Fibroblast of lung (primary cell): ENCODE results near the gene OR5D13. TPM values are rescaled to one million over a fixed set of nuclear protein-coding genes. Genes with fewer than 3 reads are reported as not detected.

Experiments
- DNase-seq, 2 donors: peaks; one replicate each; pipeline versions ENCODE4 v3.0.0 to v3.0.0-alpha.2; 2010; ENCODE audit warnings: low read depth in 2 of 2
- H2AFZ ChIP-seq: 2 replicates; pipeline ENCODE4 v1.5.1; 2012; ENCODE audit warnings: low read length, control low read depth, inconsistent platforms
- H3K27ac ChIP-seq: 2 replicates; pipeline ENCODE4 v1.5.1; 2011; ENCODE audit warnings: low read length, control low read depth; ENCODE audit not compliant: insufficient read depth
- H3K27me3 ChIP-seq: 2 replicates; pipeline ENCODE4 v1.5.1; 2011; ENCODE audit warnings: mild to moderate bottlenecking, low read length; ENCODE audit not compliant: control insufficient read depth, insufficient read depth
- H3K36me3 ChIP-seq: 2 replicates; pipeline ENCODE4 v1.5.1; 2011; ENCODE audit warnings: low read length; ENCODE audit not compliant: control insufficient read depth, insufficient read depth
- H3K4me1 ChIP-seq: 2 replicates; pipeline ENCODE4 v1.5.1; 2011; ENCODE audit warnings: low read length; ENCODE audit not compliant: control insufficient read depth, insufficient read depth; ENCODE audit errors: extremely low read depth
- H3K4me2 ChIP-seq: 2 replicates; pipeline ENCODE4 v1.5.1; 2011; ENCODE audit warnings: low read length, control low read depth; ENCODE audit not compliant: insufficient read depth; ENCODE audit errors: extremely low read depth
- H3K4me3 ChIP-seq, 4 experiments: fragments of 200-600 bp in 1 of 4; sonication (generic) in 1 of 4; replicated peaks in 1 of 4; 2 replicates each; pipeline ENCODE4 v1.5.1; 2011 to 2016; ENCODE audit warnings: low read length in 4 of 4, low read depth in 3 of 4, mild to moderate bottlenecking in 3 of 4, control low read depth in 2 of 4, inconsistent platforms in 1 of 4, mixed read lengths in 1 of 4; ENCODE audit not compliant: insufficient read depth in 1 of 4; ENCODE audit errors: control extremely low read depth in 1 of 4
- H3K79me2 ChIP-seq: 2 replicates; pipeline ENCODE4 v1.5.1; 2012; ENCODE audit warnings: mild to moderate bottlenecking, low read length, inconsistent platforms; ENCODE audit not compliant: control insufficient read depth, insufficient read depth
- H3K9ac ChIP-seq: 2 replicates; pipeline ENCODE4 v1.5.1; 2011; ENCODE audit warnings: mild to moderate bottlenecking, low read length, control low read depth; ENCODE audit not compliant: insufficient read depth
- H3K9me3 ChIP-seq: 2 replicates; pipeline ENCODE4 v1.5.1; 2012; ENCODE audit warnings: low read depth, low read length; ENCODE audit not compliant: control insufficient read depth, insufficient read depth
- H4K20me1 ChIP-seq: 2 replicates; pipeline ENCODE4 v1.5.1; 2011; ENCODE audit warnings: low read length; ENCODE audit not compliant: control insufficient read depth, insufficient read depth; ENCODE audit errors: extremely low read depth
- EZH2 ChIP-seq: IDR thresholded peaks from 2 replicates; pipeline ENCODE4 v1.5.1; 2012; ENCODE audit warnings: low read length, control low read depth, mild to moderate bottlenecking; ENCODE audit errors: missing control alignments
- polyA minus RNA-seq: library from RNA; depleted of rRNA, polyadenylated mRNA; stranded (reverse); fragments of >200 nt; gene quantifications from 2 replicates; pipeline ENCODE4 v1.2.3, GENCODE V29; 2011; ENCODE audit warnings: low replicate concordance
- polyA plus RNA-seq, 2 donors: library from polyadenylated mRNA; depleted of rRNA in 1 of 2; stranded (reverse) in 1 of 2; unstranded in 1 of 2; fragments of >200 nt; gene quantifications; 2 replicates each; pipeline ENCODE4 v1.2.1, GENCODE V29; 2011 to 2012; ENCODE audit warnings: missing spikeins in 1 of 2
- total RNA-seq: library from RNA; depleted of rRNA; stranded (reverse); fragments of >200 nt; gene quantifications from 2 replicates; pipeline ENCODE4 v1.2.1, GENCODE V29; 2014
- TF ChIP-seq, protein P1 (sequence below), 2 donors: IDR thresholded peaks in 1 of 2; conservative IDR thresholded peaks in 1 of 2; 1 replicate in 1 of 2; 2 replicates in 1 of 2; pipeline ENCODE4 v1.5.1; 2011 to 2012; ENCODE audit warnings: low read length in 2 of 2, control low read depth in 1 of 2, inconsistent platforms in 1 of 2, low read depth in 1 of 2, mild to moderate bottlenecking in 1 of 2

Gene OR5D13, protein sequence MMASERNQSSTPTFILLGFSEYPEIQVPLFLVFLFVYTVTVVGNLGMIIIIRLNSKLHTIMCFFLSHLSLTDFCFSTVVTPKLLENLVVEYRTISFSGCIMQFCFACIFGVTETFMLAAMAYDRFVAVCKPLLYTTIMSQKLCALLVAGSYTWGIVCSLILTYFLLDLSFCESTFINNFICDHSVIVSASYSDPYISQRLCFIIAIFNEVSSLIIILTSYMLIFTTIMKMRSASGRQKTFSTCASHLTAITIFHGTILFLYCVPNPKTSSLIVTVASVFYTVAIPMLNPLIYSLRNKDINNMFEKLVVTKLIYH
- total RNA-seq, result not detected in 2 replicates
- polyA plus RNA-seq, result not detected in 2 replicates
- polyA plus RNA-seq (2012), result not detected in 2 replicates
- not detected in 2 replicates for polyA minus RNA-seq

DNA sequence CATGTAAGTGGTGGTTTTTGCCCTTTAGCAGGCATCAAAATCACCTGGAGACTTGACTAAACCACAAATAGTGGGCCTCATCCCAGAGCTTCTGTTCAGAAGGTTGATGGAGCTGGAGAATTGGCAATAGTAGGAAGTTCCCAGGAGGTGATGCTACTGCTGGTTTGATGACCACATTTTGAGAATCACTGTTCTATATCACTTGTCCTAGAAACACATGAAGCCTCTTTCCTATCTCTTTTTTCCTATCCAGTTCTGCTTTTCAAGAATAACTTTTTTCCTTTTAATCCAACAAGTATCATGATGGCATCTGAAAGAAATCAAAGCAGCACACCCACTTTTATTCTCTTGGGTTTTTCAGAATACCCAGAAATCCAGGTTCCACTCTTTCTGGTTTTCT is at the start of gene OR5D13:
OR5D13 (plus strand) TSS at position 301 of the 400 bp plus-strand sequence; CDS start at position 301, 0 bp downstream.
- Histone ChIP-seq H3K27ac (no peak within 1 kb of the TSS), H3K4me2 (no peak within 1 kb of the TSS), H3K4me1 (no peaks in the 10 kb centered on the region), H4K20me1 (no peaks in the 10 kb centered on the region), H3K9me3 (no peaks in the 10 kb centered on the region), H3K27me3 (no peaks in the 10 kb centered on the region), H2AFZ (no peak within 1 kb of the TSS), H3K9ac (no peak within 1 kb of the TSS), H3K4me3 (no peak within 1 kb of the TSS), H3K79me2 (no peaks in the 10 kb centered on the region), H3K36me3 (no peaks in the 10 kb centered on the region)
- TF ChIP-seq EZH2, result no peak
- TF ChIP-seq, protein P1, sequence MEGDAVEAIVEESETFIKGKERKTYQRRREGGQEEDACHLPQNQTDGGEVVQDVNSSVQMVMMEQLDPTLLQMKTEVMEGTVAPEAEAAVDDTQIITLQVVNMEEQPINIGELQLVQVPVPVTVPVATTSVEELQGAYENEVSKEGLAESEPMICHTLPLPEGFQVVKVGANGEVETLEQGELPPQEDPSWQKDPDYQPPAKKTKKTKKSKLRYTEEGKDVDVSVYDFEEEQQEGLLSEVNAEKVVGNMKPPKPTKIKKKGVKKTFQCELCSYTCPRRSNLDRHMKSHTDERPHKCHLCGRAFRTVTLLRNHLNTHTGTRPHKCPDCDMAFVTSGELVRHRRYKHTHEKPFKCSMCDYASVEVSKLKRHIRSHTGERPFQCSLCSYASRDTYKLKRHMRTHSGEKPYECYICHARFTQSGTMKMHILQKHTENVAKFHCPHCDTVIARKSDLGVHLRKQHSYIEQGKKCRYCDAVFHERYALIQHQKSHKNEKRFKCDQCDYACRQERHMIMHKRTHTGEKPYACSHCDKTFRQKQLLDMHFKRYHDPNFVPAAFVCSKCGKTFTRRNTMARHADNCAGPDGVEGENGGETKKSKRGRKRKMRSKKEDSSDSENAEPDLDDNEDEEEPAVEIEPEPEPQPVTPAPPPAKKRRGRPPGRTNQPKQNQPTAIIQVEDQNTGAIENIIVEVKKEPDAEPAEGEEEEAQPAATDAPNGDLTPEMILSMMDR (conservative IDR thresholded peaks at IDR 0.05 in 1 of 2, IDR thresholded peaks at IDR 0.05 in 1 of 2; ENCODE audit: low read depth in 1 of 2, low read length in 2 of 2), result no peak
- no peak for DNase-seq

DNA sequence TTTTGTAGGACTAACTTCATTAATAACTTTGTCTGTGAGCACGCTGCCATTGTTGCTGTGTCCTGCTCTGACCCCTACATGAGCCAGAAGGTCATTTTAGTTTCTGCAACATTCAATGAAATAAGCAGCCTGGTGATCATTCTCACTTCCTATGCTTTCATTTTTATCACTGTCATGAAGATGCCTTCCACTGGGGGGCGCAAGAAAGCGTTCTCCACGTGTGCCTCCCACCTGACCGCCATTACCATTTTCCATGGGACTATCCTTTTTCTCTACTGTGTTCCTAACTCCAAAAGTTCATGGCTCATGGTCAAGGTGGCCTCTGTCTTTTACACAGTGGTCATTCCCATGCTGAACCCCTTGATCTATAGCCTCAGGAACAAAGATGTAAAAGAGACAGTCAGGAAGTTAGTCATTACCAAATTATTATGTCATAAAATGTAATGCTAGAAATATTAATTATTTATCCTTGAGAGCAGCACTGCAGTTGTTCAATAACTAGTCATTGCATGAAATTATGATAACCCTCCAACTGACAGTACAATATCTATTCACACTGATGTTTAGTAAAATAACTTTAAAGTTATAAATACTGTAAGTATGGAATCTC is 46.4 kb upstream of the OR5D13 start:
- H4K20me1 ChIP-seq, result no peaks in the 10 kb centered on the region
- no peak overlapping the region for H3K4me2 ChIP-seq
- H3K27me3 ChIP-seq, result no peaks in the 10 kb centered on the region
- H2AFZ ChIP-seq, result no peak overlapping the region
- no peak overlapping the region for H3K27ac ChIP-seq
- no peaks in the 10 kb centered on the region for H3K79me2 ChIP-seq
- no peak overlapping the region for H3K9ac ChIP-seq
- no peak overlapping the region for H3K4me3 ChIP-seq
- no peak for DNase-seq
- H3K36me3 ChIP-seq, result no peaks in the 10 kb centered on the region
- no peaks in the 10 kb centered on the region for H3K4me1 ChIP-seq
- no peaks in the 10 kb centered on the region for H3K9me3 ChIP-seq
- TF ChIP-seq, protein P1 (conservative IDR thresholded peaks at IDR 0.05 in 1 of 2, IDR thresholded peaks at IDR 0.05 in 1 of 2; ENCODE audit: low read depth in 1 of 2, low read length in 2 of 2), result no peak
- no peak for TF ChIP-seq EZH2

DNA sequence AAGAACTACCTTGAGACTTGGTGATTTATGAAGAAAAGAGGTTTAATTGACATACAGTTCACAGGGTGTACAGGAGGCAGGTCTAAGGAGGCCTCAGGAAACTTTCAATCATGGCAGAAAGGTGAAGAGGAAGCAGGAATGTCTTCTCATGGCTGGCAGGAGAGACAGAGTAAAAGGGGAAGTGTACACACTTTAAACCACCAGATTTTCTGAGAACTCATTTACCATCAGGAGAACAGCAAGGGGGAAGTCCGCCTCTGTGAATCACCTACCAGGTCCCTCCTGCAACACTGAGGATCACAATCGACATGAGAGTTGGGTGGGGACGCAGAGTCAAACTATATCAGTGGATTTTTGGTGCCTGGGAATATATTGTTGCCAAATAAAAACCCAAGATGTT is 40.3 kb upstream of the OR5D13 start:
- no peak overlapping the region for H3K27ac ChIP-seq
- no peak overlapping the region for H3K9ac ChIP-seq
- H3K9me3 ChIP-seq, result no peaks in the 10 kb centered on the region
- TF ChIP-seq, protein P1 (conservative IDR thresholded peaks at IDR 0.05 in 1 of 2, IDR thresholded peaks at IDR 0.05 in 1 of 2; ENCODE audit: low read depth in 1 of 2, low read length in 2 of 2), result no peak
- TF ChIP-seq EZH2, result no peak
- no peaks in the 10 kb centered on the region for H3K27me3 ChIP-seq
- H3K4me3 ChIP-seq, result no peak overlapping the region
- H2AFZ ChIP-seq, result no peak overlapping the region
- H3K4me1 ChIP-seq, result no peaks in the 10 kb centered on the region
- DNase-seq, result no peak
- H3K4me2 ChIP-seq, result no peak overlapping the region
- H3K36me3 ChIP-seq, result no peaks in the 10 kb centered on the region
- no peaks in the 10 kb centered on the region for H4K20me1 ChIP-seq
- H3K79me2 ChIP-seq, result no peaks in the 10 kb centered on the region
